ENCODE data around the gene APOH.
"Not testable (repeated sequence)": the region's sequence is repeated elsewhere in the genome, so short reads cannot be mapped to it uniquely, and the experiment has no call there.

Gene APOH

GRCh38 chr17:66228887-66229782 lies at the start of gene APOH:
Gene APOH, minus strand, starts transcription at chr17:66229415. Its CDS starts 36 bp downstream, at chr17:66229379.
- FAIRE-seq = no peak

DNA sequence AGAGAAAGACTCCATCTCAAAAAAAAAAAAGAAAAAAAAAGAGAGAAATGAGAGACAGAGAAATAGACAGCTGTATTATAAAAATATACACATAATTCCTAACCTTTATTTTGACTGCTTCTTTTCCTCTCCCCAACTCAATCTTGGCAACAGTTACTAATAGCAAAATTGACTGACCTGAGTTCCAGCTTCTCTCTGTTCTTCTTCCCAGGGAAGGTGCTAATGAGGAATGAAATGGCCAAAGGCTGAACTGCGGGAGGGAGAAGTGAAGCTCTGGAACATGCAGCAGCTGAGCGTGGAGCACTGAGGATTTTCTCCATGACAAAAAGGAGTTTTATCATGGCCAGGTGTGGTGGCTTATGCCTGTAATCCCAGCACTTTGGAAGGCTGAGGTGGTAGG lies 48.0 kb upstream of the APOH start:
- no peak for FAIRE-seq

DNA sequence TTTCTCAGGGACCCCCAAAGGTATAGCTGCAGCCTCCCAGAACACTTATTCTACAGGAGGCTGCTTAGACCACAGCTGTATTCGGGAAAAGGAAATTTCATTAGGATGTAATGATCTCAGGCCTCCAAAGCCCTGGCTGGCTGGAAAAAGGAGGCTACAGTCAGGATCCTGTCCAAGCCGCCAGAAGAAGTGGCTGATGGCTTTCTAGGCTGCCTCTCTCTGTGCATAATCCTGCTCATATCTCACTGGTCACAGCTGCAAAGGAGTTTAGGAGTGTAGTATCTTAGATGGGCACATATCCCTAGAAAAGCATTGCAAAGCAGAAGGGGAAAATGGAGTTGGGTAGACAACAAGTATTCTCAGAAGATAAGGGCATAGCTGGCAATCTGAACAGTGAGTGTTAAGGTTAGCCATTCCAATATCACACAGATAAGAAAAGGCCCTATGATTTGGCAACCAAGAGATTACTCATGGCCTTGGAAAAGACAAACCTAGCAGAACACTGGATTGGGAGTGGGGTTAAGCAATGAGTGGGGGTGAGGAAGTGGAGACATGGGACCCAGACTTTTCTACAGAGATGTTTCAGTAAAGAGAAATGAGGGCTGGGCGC lies 47.2 kb upstream of the APOH start:
- FAIRE-seq = no peak

DNA sequence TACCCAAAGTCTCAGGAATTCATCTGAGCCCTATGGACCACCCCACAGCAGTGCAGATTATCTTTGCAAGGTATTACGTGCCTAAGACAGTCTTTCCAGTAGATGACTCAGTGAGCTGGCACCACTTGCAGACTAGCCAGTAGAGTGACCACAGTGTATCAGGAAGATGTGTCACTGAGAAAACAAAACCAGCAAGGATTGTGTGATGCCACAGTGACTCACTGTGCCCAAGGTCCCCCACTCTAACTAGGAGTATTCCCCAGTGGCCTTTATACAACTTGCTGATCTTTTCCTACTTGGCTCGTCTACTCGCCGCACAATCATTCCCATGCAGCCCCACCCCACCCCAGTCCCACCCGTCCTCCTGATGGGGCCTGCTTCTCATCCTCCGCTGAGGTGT lies 46.4 kb upstream of the APOH start:
- FAIRE-seq = no peak

DNA sequence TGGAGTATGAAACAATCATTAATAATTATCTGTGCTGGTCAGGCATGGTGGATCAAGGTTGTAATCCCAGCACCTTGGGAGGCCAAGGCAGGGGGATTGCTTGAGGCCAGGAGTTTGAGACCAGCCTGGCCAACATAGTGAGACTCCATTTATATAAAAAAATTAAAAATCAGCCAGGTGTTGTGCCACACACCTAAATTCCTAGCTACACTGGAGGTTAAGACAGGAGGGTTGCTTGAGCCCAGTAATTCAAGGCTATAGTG lies 44.3 kb upstream of the APOH start:
- FAIRE-seq = no peak

DNA sequence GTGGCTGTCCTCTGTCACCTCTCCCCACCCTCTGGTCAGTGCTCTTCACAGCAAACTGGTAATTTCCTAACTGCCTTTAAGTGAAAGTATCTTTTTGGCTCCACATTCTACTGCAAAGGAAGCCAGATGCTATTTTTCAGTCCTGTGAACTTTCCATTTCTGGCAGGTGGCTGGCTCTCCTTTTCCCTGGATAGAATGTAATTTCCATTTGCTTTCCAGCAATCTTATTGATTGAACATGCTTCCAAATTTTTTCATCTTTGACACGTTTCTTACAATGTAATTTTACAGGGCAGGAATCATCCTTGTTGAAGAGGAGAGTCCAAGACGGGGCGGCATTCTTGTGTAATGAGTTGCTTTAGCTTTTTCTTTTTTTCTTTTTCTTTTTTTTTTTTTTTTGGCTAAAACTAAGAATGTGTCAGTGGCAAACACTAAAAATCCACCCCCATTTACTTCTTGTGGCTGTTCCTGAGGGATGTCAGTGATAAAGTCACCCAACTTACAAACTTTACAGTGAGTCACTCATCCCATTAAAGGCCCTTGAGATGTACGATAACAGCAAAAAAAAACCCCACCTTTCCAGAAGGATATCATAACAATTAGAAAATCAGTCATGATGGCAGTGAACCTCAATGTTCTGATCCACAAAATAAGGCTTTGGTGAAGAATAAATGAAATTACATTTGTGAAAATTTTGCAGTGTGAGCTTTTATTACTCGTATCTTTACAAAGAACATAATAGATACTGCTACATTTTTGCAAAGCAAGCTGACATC lies 43.8 kb upstream of the APOH start:
- no peak for FAIRE-seq

- no peak for FAIRE-seq
These were observed 42.3 kb upstream of the APOH start for GRCh38 chr17:66271512-66271911.

GRCh38 chr17:66270106-66270505 lies 40.9 kb upstream of the APOH start:
- FAIRE-seq = no peak

DNA sequence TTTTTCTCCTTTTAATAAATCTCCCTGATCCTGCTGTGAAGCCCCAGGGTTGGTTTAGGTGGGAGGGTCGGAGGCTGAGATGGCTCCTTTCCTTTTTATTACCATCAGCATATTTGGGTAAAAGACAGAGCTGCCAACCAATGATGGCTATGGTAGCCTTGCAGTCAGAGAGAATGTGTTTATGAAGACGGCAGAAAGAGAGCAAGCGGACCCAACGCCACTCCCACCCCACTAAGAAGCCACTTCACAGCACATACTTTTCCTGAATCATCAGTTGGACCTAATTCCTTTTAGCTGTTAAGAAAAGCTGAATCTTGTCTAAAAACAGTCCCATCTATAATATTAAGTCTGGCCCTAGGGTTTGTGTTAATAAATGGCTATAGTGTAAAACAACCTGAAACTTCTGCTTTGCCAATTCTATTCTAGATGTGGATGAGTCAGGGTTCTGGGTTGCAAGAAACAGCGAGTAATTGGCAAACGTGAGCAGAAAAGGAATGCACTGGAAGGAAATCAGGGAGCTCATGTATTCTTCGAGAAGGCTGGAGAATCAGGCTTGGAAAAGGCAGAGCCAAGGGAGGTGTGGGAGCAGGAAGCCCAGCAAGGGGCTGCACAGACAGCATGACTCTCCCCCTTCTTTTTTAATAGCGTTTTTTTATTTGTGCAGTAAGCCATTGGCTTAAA lies 39.2 kb upstream of the APOH start:
- no peak for FAIRE-seq

DNA sequence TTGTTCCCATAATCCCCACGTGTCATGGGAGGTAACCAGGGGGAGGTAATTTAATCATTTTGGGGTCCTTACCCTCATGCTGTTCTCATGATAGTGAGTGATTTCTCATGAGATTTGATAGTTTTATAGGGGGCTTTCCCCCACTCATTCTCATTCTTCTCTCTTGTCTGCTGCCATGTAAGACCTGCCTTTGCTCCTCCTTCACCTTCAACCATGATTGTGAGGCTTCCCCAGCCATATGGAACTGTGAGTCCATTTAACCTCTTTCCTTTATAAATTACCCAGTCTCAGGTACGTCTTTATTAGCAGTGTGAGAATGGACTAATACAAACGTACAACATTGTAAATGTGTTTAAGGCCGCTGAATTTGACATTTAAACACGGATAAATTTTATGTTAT lies 35.5 kb upstream of the APOH start:
- FAIRE-seq = no peak

- FAIRE-seq = no peak
These were observed 33.6 kb upstream of the APOH start for GRCh38 chr17:66262767-66263166.

DNA sequence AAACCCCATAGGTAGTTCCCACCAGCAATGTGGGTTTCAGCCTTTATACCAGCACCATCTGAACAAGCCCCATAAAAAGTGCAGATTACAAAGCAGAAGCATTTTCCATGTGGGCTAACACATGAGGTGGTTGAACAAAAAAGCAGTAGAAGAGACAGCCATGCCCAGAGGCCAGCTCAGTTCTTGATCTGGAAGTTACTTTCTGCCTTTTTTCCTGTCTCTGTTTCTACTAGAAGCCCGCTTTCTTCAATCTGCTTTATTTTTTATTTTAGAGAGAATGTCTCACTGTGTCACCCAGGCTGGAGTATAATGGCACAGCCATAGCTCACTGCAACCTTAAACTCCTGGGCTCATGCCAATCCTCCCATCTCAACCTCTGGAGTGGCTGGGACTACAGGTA lies 31.5 kb upstream of the APOH start:
- FAIRE-seq = no peak

- FAIRE-seq = no peak
These were observed 31.1 kb upstream of the APOH start for GRCh38 chr17:66260275-66260674.

DNA sequence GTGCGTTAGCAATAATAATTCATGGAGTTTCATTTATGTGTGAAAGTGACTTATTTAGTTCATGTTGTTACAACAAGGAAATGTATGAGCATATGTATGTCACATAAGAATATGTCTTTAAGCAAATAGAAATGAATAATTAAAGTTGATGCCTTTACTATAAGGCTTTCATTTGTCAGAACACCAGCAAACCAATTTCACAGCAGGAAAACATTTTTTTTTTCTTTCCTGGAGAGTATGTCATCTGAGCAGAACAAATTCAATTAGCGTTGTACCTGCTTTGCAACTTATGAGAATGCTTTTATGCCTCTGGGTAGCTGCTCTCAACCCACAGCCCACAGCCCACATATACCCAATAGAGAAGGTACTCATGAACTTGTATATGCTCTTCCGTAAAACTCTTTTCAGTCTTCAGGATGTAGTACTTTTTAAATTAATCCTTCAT lies 26.3 kb upstream of the APOH start:
- FAIRE-seq = no peak

DNA sequence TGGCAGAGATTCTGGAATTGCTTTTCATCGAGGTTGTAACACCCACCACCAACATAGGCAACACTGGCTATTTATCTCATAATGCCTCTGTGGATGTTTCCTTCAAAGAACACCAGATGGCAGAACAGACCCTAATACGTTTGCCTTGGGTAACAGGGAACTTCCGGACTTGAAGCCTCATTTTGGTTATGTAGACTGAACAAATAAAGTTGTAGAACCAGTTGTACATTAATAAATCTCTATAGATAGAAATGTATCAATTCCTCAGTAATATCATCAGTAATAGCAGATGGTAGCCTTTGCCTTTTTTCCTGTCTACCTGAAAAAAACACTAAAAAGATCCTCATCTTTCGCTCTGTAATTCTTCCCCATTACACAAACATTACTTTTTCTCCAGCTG lies 25.9 kb upstream of the APOH start:
- FAIRE-seq = peak; percentile 97

- not testable (repeated sequence) for FAIRE-seq
These were observed 24.2 kb upstream of the APOH start for GRCh38 chr17:66253458-66253857.

DNA sequence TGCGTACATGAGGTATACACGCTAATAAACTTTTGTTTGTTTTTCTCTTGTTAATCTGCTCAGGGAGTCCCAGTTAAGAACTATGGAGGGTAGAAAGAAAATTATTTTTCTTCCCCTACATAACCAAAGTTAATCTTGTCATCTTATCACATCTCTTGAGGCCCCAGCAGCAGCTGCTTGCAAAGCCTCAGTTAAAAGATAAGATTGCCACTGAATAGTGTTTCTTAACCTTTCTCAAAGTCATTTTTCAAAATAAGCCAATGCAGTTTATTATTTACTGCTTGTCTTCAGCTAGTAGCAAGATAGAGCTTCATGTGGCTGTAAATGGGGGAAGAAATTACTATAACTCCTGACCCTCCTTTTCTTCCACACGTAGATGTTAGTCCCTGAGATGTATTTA lies 21.5 kb upstream of the APOH start:
- FAIRE-seq = no peak

DNA sequence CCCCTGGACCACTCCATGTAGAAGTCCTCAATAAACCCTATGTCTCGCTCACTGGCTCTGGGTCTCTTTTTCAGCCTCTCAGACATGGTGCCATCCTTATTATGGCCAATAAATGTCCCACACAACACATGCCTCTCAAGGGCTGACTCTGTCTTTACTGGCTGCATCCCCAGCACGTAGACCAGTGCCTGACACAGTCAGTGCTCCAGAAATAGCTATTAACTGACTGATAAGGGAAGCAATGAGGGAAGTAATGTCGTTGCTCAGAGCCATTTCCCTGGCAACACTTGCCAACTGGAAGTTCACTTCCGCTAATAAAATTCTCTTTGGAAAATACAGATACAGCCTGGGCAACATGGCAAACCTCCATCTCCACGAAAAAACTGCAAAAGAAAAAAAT lies 19.1 kb upstream of the APOH start:
- no peak for FAIRE-seq

GRCh38 chr17:66241839-66242238 lies 12.6 kb upstream of the APOH start:
- no peak for FAIRE-seq

GRCh38 chr17:66240630-66241029 lies 11.4 kb upstream of the APOH start:
- FAIRE-seq = no peak

DNA sequence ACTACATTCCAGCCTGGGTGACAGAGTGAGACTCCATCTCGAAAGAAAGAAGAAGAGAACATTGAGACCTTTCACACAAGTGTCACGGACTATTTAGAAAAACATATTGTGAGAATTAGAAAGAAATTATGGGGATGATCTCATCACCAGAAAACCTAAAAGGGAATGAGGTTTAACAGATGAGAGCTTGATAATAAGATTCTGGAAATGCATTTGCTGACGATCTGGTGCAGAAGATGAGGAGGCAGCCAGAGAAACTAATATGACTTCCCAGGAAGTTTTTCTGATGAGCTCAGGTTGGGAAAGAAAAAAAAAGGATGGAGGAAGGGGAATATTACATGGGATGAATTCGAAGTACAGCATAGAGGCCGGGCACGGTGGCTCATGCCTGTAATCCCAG lies 10.8 kb upstream of the APOH start:
- no peak for FAIRE-seq

GRCh38 chr17:66235377-66235994 lies 6.3 kb upstream of the APOH start:
- FAIRE-seq = no peak

DNA sequence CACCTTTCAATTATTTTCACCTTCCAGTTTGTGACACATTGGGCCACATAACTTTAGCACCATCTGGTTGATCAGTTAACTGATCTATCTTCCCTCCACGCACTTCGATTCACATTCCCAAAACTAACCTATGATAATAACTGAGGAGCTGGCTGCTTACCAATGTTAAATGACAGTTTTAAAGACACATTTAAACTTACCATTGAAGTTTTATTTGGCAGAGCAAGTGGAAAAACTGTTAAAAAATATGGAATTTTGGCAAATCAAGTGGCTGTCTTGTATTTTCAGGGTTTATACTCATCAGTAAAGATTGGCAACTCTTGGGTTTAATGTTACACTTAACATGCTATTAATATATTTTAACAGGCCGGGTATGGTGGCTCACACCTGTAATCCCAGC lies 5.4 kb upstream of the APOH start:
- FAIRE-seq = no peak
